Sigmoid colon (tissue), 7 donors: ENCODE results near the gene SULT4A1. TPM values are rescaled to one million over a fixed set of nuclear protein-coding genes. Genes with fewer than 3 reads are reported as not detected.

ENCODE experiments used
- DNase-seq: peaks from one replicate; pipeline ENCODE4 v3.0.0-alpha.2; 2019
- H3K27ac ChIP-seq, 4 donors: fragments of 200-600 bp; sonication (generic); one replicate each; pipeline ENCODE4 v1.5.1; 2016 to 2019; ENCODE audit warnings: mild to moderate bottlenecking in 1 of 4
- H3K27me3 ChIP-seq, 3 donors: fragments of 200-600 bp; sonication (generic); one replicate each; pipeline ENCODE4 v1.5.1; 2019; ENCODE audit warnings: mild to moderate bottlenecking in 1 of 3
- H3K36me3 ChIP-seq, 4 donors: fragments of 200-600 bp; sonication (generic); one replicate each; pipeline ENCODE4 v1.5.1; 2016 to 2019
- H3K4me1 ChIP-seq, 4 donors: fragments of 200-600 bp; sonication (generic); one replicate each; pipeline ENCODE4 v1.5.1; 2017 to 2019
- H3K4me3 ChIP-seq, 4 donors: fragments of 200-600 bp; sonication (generic); one replicate each; pipeline ENCODE4 v1.5.1; 2017 to 2019; ENCODE audit warnings: mild to moderate bottlenecking in 2 of 4, moderate library complexity in 1 of 4
- H3K9me3 ChIP-seq, 4 donors: fragments of 200-600 bp in 3 of 4; sonication (generic) in 3 of 4; one replicate each; pipeline versions ENCODE4 v1.5.1 to v1.6.1; 2013 to 2019
- CTCF ChIP-seq, 4 experiments: fragments of 450-650 bp in 3 of 4; fragments of 200-600 bp in 1 of 4; IDR thresholded peaks; one replicate each; pipeline ENCODE4 v1.5.1; 2016 to 2019; ENCODE audit warnings: antibody characterized with exemption in 4 of 4, mild to moderate bottlenecking in 3 of 4, moderate library complexity in 2 of 4
- EP300 ChIP-seq, 4 donors: sonication (generic); formaldehyde crosslinking; IDR thresholded peaks; one replicate each; pipeline ENCODE4 v1.6.1; 2017; ENCODE audit warnings: antibody characterized with exemption in 4 of 4
- POLR2A ChIP-seq, 2 donors: fragments of 450-650 bp; IDR thresholded peaks; one replicate each; pipeline ENCODE4 v1.6.1; 2016; ENCODE audit warnings: antibody characterized with exemption in 2 of 2, mild to moderate bottlenecking in 2 of 2, moderate library complexity in 2 of 2
- POLR2AphosphoS5 ChIP-seq, 4 donors: sonication (generic); formaldehyde crosslinking; IDR thresholded peaks; one replicate each; pipeline ENCODE4 v1.6.1; 2017; ENCODE audit warnings: antibody characterized with exemption in 4 of 4
- whole genome bisulfite sequencing, 2 donors: extraction: QIAGEN DNeasy Blood & Tissue Kit; methylation state at CpG; one replicate each; pipeline ENCODE4 v1.1.7; 2013; 5-methylcytosine and 5-hydroxymethylcytosine counted together
- intact Hi-C: fragments of 100-400 bp; cut with DNase I; formaldehyde crosslinking; loops from one replicate; pipeline ENCODE4 v1.15.1; 2023
- polyA plus RNA-seq, 3 donors: library from polyadenylated mRNA; stranded (reverse); fragments of 200-250 nt; gene quantifications; one replicate each; pipeline ENCODE4 v1.2.3, GENCODE V29; 2013
- total RNA-seq, 4 donors: library from RNA; depleted of rRNA; stranded (reverse); fragments of >200 nt; gene quantifications; one replicate each; pipeline ENCODE4 v1.1.0, GENCODE V29; 2016
- donor health status: healthy with polysubstance abuse.
- donor health status: Bipolar disorder and iron deficiency.
- donor health status: healthy.

Gene SULT4A1
- total and polyA plus RNA-seq, 7 donors = 1.3 to 3.9 (median 2.2) TPM; not detected in 2

DNA sequence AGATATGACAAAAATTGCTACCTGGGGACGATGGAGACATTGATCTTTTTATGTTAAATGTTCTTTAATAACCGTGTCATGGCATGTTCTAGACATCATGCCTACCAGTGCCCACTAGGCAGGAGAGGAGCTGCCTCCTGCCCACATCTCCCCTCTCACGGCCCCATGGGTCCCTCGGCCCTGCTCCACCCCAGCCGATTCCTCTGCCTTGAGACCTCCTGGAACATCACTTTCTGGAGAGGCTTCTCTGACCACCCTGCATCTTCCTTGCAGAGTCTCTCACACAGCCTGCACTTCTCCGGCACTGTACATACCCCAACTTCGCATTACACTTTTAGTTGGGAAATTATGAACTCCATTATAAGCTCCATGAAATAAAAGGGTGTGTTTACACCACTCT is 67.0 kb downstream of the SULT4A1 start:
- H3K4me1 ChIP-seq = peaks cover 0 to 9% (median 4%) of the 10 kb centered on the region in 4 donors
- H3K36me3 ChIP-seq = no peaks in the 10 kb centered on the region
- H3K27ac ChIP-seq = no peak overlapping the region
- no peaks in the 10 kb centered on the region for H3K9me3 ChIP-seq
- TF ChIP-seq POLR2A (IDR thresholded peaks at IDR 0.05) = no peak
- no peak for TF ChIP-seq CTCF (IDR thresholded peaks at IDR 0.05)
- TF ChIP-seq POLR2AphosphoS5 (IDR thresholded peaks at IDR 0.05) = no peak
- no peak for TF ChIP-seq EP300 (IDR thresholded peaks at IDR 0.05)
- H3K27me3 ChIP-seq = no peaks in the 10 kb centered on the region
- intact Hi-C loops = no loop called here
- H3K4me3 ChIP-seq = no peak overlapping the region
- WGBS, 2 donors = 83 to 85% methylated on average over 7 of the region's 7 CpGs
- no peak for DNase-seq

- no peak for DNase-seq
- Histone ChIP-seq H3K9me3 (no peaks in the 10 kb centered on the region), H3K36me3 (no peaks in the 10 kb centered on the region), H3K4me3 (no peak overlapping the region), H3K27ac (no peak overlapping the region), H3K27me3 (no peaks in the 10 kb centered on the region), H3K4me1 (peaks cover 0 to 25% (median 17%) of the 10 kb centered on the region in 4 donors)
- intact Hi-C loops = no loop called here
- WGBS, 2 donors = 58 to 61% methylated on average over 5 of the region's 5 CpGs
- TF ChIP-seq POLR2AphosphoS5 (IDR thresholded peaks at IDR 0.05) (no peak), EP300 (IDR thresholded peaks at IDR 0.05) (no peak), CTCF (IDR thresholded peaks at IDR 0.05) (no peak), POLR2A (IDR thresholded peaks at IDR 0.05) (no peak)
Observed at GRCh38 chr22:43792905-43793304, 69.4 kb downstream of the SULT4A1 start.

DNA sequence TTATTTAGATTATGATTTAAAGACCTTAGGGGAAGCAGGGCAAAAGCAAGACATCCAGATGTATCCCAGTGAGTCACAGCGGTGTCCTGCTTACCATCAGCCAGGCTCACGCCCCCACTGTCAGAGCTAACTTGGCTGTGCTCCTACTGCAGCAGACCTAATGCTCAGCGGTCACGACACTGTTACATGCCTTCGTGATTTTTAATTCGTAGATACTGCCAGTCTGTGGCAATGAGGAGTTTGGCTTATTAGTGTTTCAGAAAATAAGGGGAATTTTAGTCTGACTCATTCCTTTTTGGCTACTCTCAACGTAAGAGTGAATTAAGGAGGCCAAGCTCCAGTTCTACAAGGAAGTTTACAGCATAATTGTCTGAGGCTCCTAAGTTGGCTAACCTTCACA is 72.9 kb downstream of the SULT4A1 start:
- no peak overlapping the region for H3K4me3 ChIP-seq
- TF ChIP-seq EP300 (IDR thresholded peaks at IDR 0.05) (peak; percentile 23 to 79 (median 49)), POLR2A (IDR thresholded peaks at IDR 0.05) (no peak), POLR2AphosphoS5 (IDR thresholded peaks at IDR 0.05) (peak; percentile 89 to 97 (median 96)), CTCF (IDR thresholded peaks at IDR 0.05) (no peak)
- no peaks in the 10 kb centered on the region for H3K9me3 ChIP-seq
- intact Hi-C loops = no loop called here
- 65 to 75% methylated on average over 7 of the region's 7 CpGs for WGBS, 2 donors
- H3K27ac ChIP-seq = peak overlapping the region in 3 of 4 donors; percentile 48 to 70 (median 51)
- DNase-seq = peak; percentile 89
- no peaks in the 10 kb centered on the region for H3K27me3 ChIP-seq
- H3K36me3 ChIP-seq = no peaks in the 10 kb centered on the region
- peaks cover 0 to 19% (median 15%) of the 10 kb centered on the region in 4 donors for H3K4me1 ChIP-seq

DNA sequence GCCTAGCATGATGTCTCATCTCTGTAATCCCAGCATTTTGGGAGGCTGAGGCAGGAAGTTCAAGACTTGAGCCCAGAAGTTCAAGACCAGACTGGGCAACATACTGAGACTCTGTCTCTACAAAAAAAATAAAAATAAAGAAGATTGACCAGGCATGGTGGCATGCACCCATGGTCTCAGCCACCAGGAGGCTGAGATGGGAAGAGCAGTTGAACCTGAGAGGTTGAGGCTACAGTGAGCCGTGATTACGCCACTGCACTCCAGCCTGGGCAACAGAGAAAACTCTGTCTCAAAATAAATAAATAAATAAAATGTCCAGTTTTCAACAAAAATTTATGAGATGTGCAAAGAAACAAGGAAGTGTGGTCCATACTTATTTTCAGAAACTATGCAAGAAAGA is 78.5 kb downstream of the SULT4A1 start:
- H3K4me3 ChIP-seq = no peak overlapping the region
- intact Hi-C loops = no loop called here
- H3K27ac ChIP-seq = no peak overlapping the region
- WGBS, 2 donors = 96 to 98% methylated on average over 2 of the region's 2 CpGs
- no peaks in the 10 kb centered on the region for H3K9me3 ChIP-seq
- TF ChIP-seq POLR2A (IDR thresholded peaks at IDR 0.05) (no peak), EP300 (IDR thresholded peaks at IDR 0.05) (no peak), POLR2AphosphoS5 (IDR thresholded peaks at IDR 0.05) (no peak), CTCF (IDR thresholded peaks at IDR 0.05) (no peak)
- H3K36me3 ChIP-seq = no peaks in the 10 kb centered on the region
- no peak for DNase-seq
- H3K27me3 ChIP-seq = no peaks in the 10 kb centered on the region
- H3K4me1 ChIP-seq = peaks cover 0 to 2% (median under 1%) of the 10 kb centered on the region in 4 donors

DNA sequence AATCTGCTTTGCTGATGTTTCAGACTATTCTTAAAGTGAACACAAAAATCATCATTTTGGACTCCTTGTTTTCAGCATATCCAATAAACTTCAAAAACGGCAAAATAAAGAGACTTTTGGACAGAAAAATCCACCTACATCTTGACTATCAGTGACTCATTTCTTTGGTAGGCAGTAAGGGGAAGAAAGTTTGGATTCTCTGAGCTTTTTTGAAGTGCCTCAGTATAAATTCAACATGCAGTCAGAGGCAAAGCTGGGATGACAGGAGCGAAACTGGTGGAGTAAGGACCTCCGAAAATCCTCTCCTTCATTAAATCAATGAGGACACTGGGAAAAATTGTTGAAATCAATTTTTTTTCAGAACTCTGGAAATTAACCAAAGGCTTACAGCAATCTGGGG is 79.9 kb downstream of the SULT4A1 start:
- WGBS, 2 donors = 86% methylated on average over 3 of the region's 3 CpGs
- Histone ChIP-seq H3K27me3 (no peaks in the 10 kb centered on the region), H3K4me3 (no peak overlapping the region), H3K27ac (no peak overlapping the region), H3K36me3 (no peaks in the 10 kb centered on the region), H3K4me1 (no peaks in the 10 kb centered on the region), H3K9me3 (no peaks in the 10 kb centered on the region)
- TF ChIP-seq CTCF (IDR thresholded peaks at IDR 0.05) = no peak
- no peak for TF ChIP-seq POLR2A (IDR thresholded peaks at IDR 0.05)
- no peak for TF ChIP-seq POLR2AphosphoS5 (IDR thresholded peaks at IDR 0.05)
- TF ChIP-seq EP300 (IDR thresholded peaks at IDR 0.05) = no peak
- DNase-seq = no peak
- intact Hi-C loops = no loop called here
